Measurements from ENCODE around the gene SLAMF1. TPM values are rescaled to one million over a fixed set of nuclear protein-coding genes. Genes with fewer than 3 reads are reported as not detected.
"Not testable (repeated sequence)": the region's sequence is repeated elsewhere in the genome, so short reads cannot be mapped to it uniquely, and the experiment has no call there.

Gene SLAMF1
- not detected for total RNA-seq

GRCh38 chr1:160646711-160647328, at the start of gene SLAMF1:
Gene SLAMF1, minus strand, starts transcription at chr1:160647044. Its CDS starts 99 bp downstream, at chr1:160646945.
- DNase-seq: no peak

GRCh38 chr1:160692390-160692789, 45.5 kb upstream of the SLAMF1 start:
- not testable (repeated sequence) for DNase-seq

GRCh38 chr1:160685266-160685665, 38.4 kb upstream of the SLAMF1 start:
- no peak for DNase-seq

GRCh38 chr1:160682983-160683865, 36.4 kb upstream of the SLAMF1 start:
- DNase-seq: no peak

GRCh38 chr1:160681891-160682140, 35.0 kb upstream of the SLAMF1 start:
- no peak for DNase-seq

- DNase-seq: no peak
Observed at GRCh38 chr1:160681066-160681890, 34.4 kb upstream of the SLAMF1 start.

- DNase-seq: no peak
Observed at GRCh38 chr1:160680399-160680798, 33.6 kb upstream of the SLAMF1 start.

- DNase-seq: no peak
Observed at GRCh38 chr1:160679893-160680292, 33.0 kb upstream of the SLAMF1 start.

- no peak for DNase-seq
Observed at GRCh38 chr1:160676869-160677597, 30.2 kb upstream of the SLAMF1 start.

GRCh38 chr1:160675641-160676410, 29.0 kb upstream of the SLAMF1 start:
- DNase-seq: no peak

GRCh38 chr1:160674415-160674814, 27.6 kb upstream of the SLAMF1 start:
- no peak for DNase-seq

GRCh38 chr1:160672789-160673695, 26.2 kb upstream of the SLAMF1 start:
- no peak for DNase-seq

GRCh38 chr1:160671603-160672517, 25.0 kb upstream of the SLAMF1 start:
- no peak for DNase-seq

- DNase-seq: no peak
Observed at GRCh38 chr1:160670701-160671100, 23.9 kb upstream of the SLAMF1 start.

- DNase-seq: no peak
Observed at GRCh38 chr1:160669802-160670201, 23.0 kb upstream of the SLAMF1 start.

GRCh38 chr1:160669276-160669675, 22.4 kb upstream of the SLAMF1 start:
- no peak for DNase-seq

GRCh38 chr1:160667896-160668295, 21.1 kb upstream of the SLAMF1 start:
- DNase-seq: no peak

- no peak for DNase-seq
Observed at GRCh38 chr1:160666079-160666442, 19.2 kb upstream of the SLAMF1 start.

GRCh38 chr1:160665330-160666078, 18.7 kb upstream of the SLAMF1 start:
- DNase-seq: no peak
